GM12865 (cell line): Measurements from ENCODE around the gene CDK3.

Source experiments
- DNase-seq: peaks from one replicate; pipeline ENCODE4 v3.0.0; 2010; ENCODE audit warnings: low read depth
- H3K4me3 ChIP-seq: 2 replicates; pipeline ENCODE4 v1.5.1; 2011; ENCODE audit warnings: mild to moderate bottlenecking, low read depth, low read length, control low read depth
- CTCF ChIP-seq: IDR thresholded peaks from 2 replicates; pipeline ENCODE4 v1.5.1; 2011; ENCODE audit warnings: low read length, control low read depth, low read depth, inconsistent platforms; ENCODE audit not compliant: insufficient read depth; ENCODE audit errors: missing control alignments

Gene CDK3

GRCh38 chr17:76008630-76009425 lies 8.2 kb downstream of the CDK3 start:
- H3K4me3 ChIP-seq, result no peak overlapping the region
- no peak for TF ChIP-seq CTCF
- no peak for DNase-seq

- no peak for DNase-seq
- no peak overlapping the region for H3K4me3 ChIP-seq
- no peak for TF ChIP-seq CTCF
Measured at GRCh38 chr17:76009447-76009846, 8.8 kb downstream of the CDK3 start.

- no peak for TF ChIP-seq CTCF
- no peak overlapping the region for H3K4me3 ChIP-seq
- no peak for DNase-seq
Measured at GRCh38 chr17:76009969-76010661, 9.5 kb downstream of the CDK3 start.

- H3K4me3 ChIP-seq, result no peak overlapping the region
- DNase-seq, result no peak
- TF ChIP-seq CTCF, result no peak
Measured at GRCh38 chr17:76011951-76012350, 11.3 kb downstream of the CDK3 start.

GRCh38 chr17:76013377-76013932 lies 12.8 kb downstream of the CDK3 start:
- no peak for DNase-seq
- no peak overlapping the region for H3K4me3 ChIP-seq
- TF ChIP-seq CTCF, result no peak

- DNase-seq, result peak; percentile 87
- peak; percentile 99 for TF ChIP-seq CTCF
- H3K4me3 ChIP-seq, result no peak overlapping the region
Measured at GRCh38 chr17:76014100-76014924, 13.7 kb downstream of the CDK3 start.
